OCI-LY1 (cell line): ENCODE results near the gene ANK3.

Experiments
- H2AFZ ChIP-seq: fragments of 200-600 bp; sonication (generic), shearing (Covaris generic); 2 replicates; pipeline ENCODE4 v1.6.0; 2014; ENCODE audit warnings: antibody characterized with exemption, mild to moderate bottlenecking, low read length
- H3F3A ChIP-seq: fragments of 200-600 bp; sonication (generic), shearing (Covaris generic); 2 replicates; pipeline ENCODE4 v1.6.0; 2014; ENCODE audit warnings: mild to moderate bottlenecking, antibody characterized with exemption, low read length, moderate library complexity; ENCODE audit not compliant: insufficient read depth
- H3K27ac ChIP-seq: fragments of 200-600 bp; sonication (generic); 2 replicates; pipeline ENCODE4 v1.5.1; 2014; ENCODE audit warnings: low read length, mixed run types, mild to moderate bottlenecking, low read depth; ENCODE audit not compliant: poor library complexity, severe bottlenecking
- H3K27me3 ChIP-seq: fragments of 200-600 bp; sonication (generic); 2 replicates; pipeline ENCODE4 v1.6.0; 2014; ENCODE audit warnings: antibody characterized with exemption, mild to moderate bottlenecking, low read length, moderate library complexity; ENCODE audit not compliant: insufficient read depth
- H3K36me3 ChIP-seq: fragments of 200-600 bp; sonication (generic); 2 replicates; pipeline ENCODE4 v1.6.1; 2014; ENCODE audit warnings: mild to moderate bottlenecking, antibody characterized with exemption, low read length, moderate library complexity, mixed read lengths; ENCODE audit not compliant: insufficient read depth
- H3K4me1 ChIP-seq: fragments of 200-600 bp; sonication (generic); 2 replicates; pipeline ENCODE4 v1.5.1; 2014; ENCODE audit warnings: mild to moderate bottlenecking, low read length, moderate library complexity; ENCODE audit not compliant: insufficient read depth, severe bottlenecking
- H3K4me2 ChIP-seq: fragments of 200-600 bp; sonication (generic), shearing (Covaris generic); 2 replicates; pipeline ENCODE4 v1.6.1; 2014; ENCODE audit warnings: low read length
- H3K4me3 ChIP-seq: fragments of 200-600 bp; sonication (generic); 2 replicates; pipeline ENCODE4 v1.5.1; 2014; ENCODE audit warnings: low read length, low read depth, mild to moderate bottlenecking, mixed read lengths; ENCODE audit not compliant: poor library complexity, severe bottlenecking
- H3K79me2 ChIP-seq: fragments of 200-600 bp; shearing (Covaris generic); 2 replicates; pipeline ENCODE4 v1.6.1; 2016; ENCODE audit warnings: mixed run types, low read length, mixed read lengths; ENCODE audit not compliant: insufficient read depth
- H3K9ac ChIP-seq: fragments of 200-600 bp; sonication (generic), shearing (Covaris generic); 2 replicates; pipeline ENCODE4 v1.6.1; 2014; ENCODE audit warnings: mild to moderate bottlenecking, low read length, mixed read lengths
- H3K9me2 ChIP-seq: fragments of 200-600 bp; sonication (generic), shearing (Covaris generic); 2 replicates; pipeline ENCODE4 v1.6.1; 2014; ENCODE audit warnings: low read depth, mild to moderate bottlenecking, low read length, mixed read lengths
- H3K9me3 ChIP-seq: fragments of 200-600 bp; shearing (Covaris generic); 2 replicates; pipeline ENCODE4 v1.6.1; 2014; ENCODE audit warnings: low read length, mixed read lengths
- H4K20me1 ChIP-seq: fragments of 200-600 bp; sonication (generic), shearing (Covaris generic); 2 replicates; pipeline ENCODE4 v1.6.0; 2016; ENCODE audit warnings: mild to moderate bottlenecking, low read length; ENCODE audit not compliant: insufficient read depth
- EZH2 ChIP-seq: fragments of 200-600 bp; sonication (generic), shearing (Covaris generic); IDR thresholded peaks from 2 replicates; pipeline ENCODE4 v1.8.0; 2017; ENCODE audit warnings: borderline replicate concordance, mixed run types, mild to moderate bottlenecking, antibody characterized with exemption, low read length, moderate library complexity, mixed read lengths
- TF ChIP-seq, protein P1 (sequence below): fragments of 200-600 bp; sonication (generic), shearing (Covaris generic); IDR thresholded peaks from 2 replicates; pipeline ENCODE4 v1.5.1; 2017; ENCODE audit warnings: mild to moderate bottlenecking, antibody characterized with exemption, low read length, moderate library complexity, mixed read lengths

Gene ANK3

DNA sequence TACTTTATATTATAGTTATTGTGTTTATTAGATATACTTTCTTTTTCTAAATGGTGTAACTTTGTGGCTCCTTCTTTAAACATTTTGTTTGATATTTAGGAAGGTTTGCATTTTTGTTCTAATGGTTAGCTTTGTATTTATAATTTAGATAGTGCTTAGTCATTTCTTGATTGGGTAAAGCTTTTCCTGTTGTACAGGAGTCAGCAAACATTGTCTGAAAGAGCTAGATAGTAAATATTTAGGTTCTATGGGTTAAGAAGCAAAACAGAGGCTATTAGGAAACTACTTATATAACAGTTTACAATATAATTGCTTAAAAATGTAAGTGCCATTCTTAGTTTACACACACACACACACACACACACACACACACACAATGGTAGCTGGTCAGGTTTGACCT, 412.8 kb downstream of the ANK3 start:
- Histone ChIP-seq H3K27me3 (no peaks in the 10 kb centered on the region), H3K27ac (no peak overlapping the region), H3K4me1 (peaks cover 1% of the 10 kb centered on the region), H4K20me1 (no peaks in the 10 kb centered on the region), H3F3A (no peaks in the 10 kb centered on the region), H3K4me3 (no peak overlapping the region), H3K9me2 (no peaks in the 10 kb centered on the region), H3K9me3 (0 out of 2 replicates have a peak, but pooled peaks cover 3% of the 10 kb centered on the region), H3K4me2 (no peak overlapping the region), H3K79me2 (no peaks in the 10 kb centered on the region), H3K36me3 (no peaks in the 10 kb centered on the region), H2AFZ (no peak overlapping the region), H3K9ac (no peak overlapping the region)
- TF ChIP-seq EZH2, result no peak
- TF ChIP-seq, protein P1, sequence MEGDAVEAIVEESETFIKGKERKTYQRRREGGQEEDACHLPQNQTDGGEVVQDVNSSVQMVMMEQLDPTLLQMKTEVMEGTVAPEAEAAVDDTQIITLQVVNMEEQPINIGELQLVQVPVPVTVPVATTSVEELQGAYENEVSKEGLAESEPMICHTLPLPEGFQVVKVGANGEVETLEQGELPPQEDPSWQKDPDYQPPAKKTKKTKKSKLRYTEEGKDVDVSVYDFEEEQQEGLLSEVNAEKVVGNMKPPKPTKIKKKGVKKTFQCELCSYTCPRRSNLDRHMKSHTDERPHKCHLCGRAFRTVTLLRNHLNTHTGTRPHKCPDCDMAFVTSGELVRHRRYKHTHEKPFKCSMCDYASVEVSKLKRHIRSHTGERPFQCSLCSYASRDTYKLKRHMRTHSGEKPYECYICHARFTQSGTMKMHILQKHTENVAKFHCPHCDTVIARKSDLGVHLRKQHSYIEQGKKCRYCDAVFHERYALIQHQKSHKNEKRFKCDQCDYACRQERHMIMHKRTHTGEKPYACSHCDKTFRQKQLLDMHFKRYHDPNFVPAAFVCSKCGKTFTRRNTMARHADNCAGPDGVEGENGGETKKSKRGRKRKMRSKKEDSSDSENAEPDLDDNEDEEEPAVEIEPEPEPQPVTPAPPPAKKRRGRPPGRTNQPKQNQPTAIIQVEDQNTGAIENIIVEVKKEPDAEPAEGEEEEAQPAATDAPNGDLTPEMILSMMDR, result no peak
